GM18520 (cell line): ENCODE measurements around the gene ZNF670.
"Not testable (repeated sequence)": the region's sequence is repeated elsewhere in the genome, so short reads cannot be mapped to it uniquely, and the experiment has no call there.

Source experiments
- ATAC-seq: cut with Tn5 transposase; IDR thresholded peaks from one replicate; pipeline ENCODE4 v1.9.1; 2021; ENCODE audit not compliant: unreplicated experiment

ZNF670 gene

GRCh38 chr1:247078258-247079140, at the start of gene ZNF670:
Gene ZNF670 (minus strand): TSS chr1:247078811. CDS start chr1:247078596, 215 bp downstream.
- peak; percentile 100 for ATAC-seq

GRCh38 chr1:247127519-247128282, 49.1 kb upstream of the ZNF670 start:
- not testable (repeated sequence) for ATAC-seq

- ATAC-seq: peak; percentile 25
Measured at GRCh38 chr1:247126601-247127000, 48.0 kb upstream of the ZNF670 start.

- ATAC-seq: peak; percentile 98
Measured at GRCh38 chr1:247126166-247126565, 47.6 kb upstream of the ZNF670 start.

GRCh38 chr1:247121382-247121781, 42.8 kb upstream of the ZNF670 start:
- no peak for ATAC-seq

GRCh38 chr1:247120408-247120668, 41.7 kb upstream of the ZNF670 start:
- ATAC-seq: not testable (repeated sequence)

GRCh38 chr1:247119600-247120407, 41.2 kb upstream of the ZNF670 start:
- ATAC-seq: no peak

- ATAC-seq: no peak
Measured at GRCh38 chr1:247118946-247119446, 40.4 kb upstream of the ZNF670 start.

GRCh38 chr1:247115545-247115944, 36.9 kb upstream of the ZNF670 start:
- no peak for ATAC-seq

- ATAC-seq: no peak
Measured at GRCh38 chr1:247115141-247115510, 36.5 kb upstream of the ZNF670 start.

- ATAC-seq: no peak
Measured at GRCh38 chr1:247114351-247115140, 35.9 kb upstream of the ZNF670 start.

- ATAC-seq: no peak
Measured at GRCh38 chr1:247113733-247114271, 35.2 kb upstream of the ZNF670 start.

- ATAC-seq: no peak
Measured at GRCh38 chr1:247113094-247113497, 34.5 kb upstream of the ZNF670 start.

- no peak for ATAC-seq
Measured at GRCh38 chr1:247112479-247112781, 33.8 kb upstream of the ZNF670 start.

GRCh38 chr1:247111700-247112478, 33.3 kb upstream of the ZNF670 start:
- ATAC-seq: no peak

GRCh38 chr1:247111259-247111699, 32.7 kb upstream of the ZNF670 start:
- no peak for ATAC-seq

GRCh38 chr1:247110627-247111258, 32.1 kb upstream of the ZNF670 start:
- ATAC-seq: no peak

GRCh38 chr1:247107694-247108093, 29.1 kb upstream of the ZNF670 start:
- ATAC-seq: no peak

- ATAC-seq: no peak
Measured at GRCh38 chr1:247105966-247106365, 27.4 kb upstream of the ZNF670 start.
